PC-3 (cell line): ENCODE measurements around the gene SPEN. TPM values are rescaled to one million over a fixed set of nuclear protein-coding genes. Genes with fewer than 3 reads are reported as not detected.
A peak's percentile ranks its signal among the peaks of the same experiment; 100 is the strongest.

ENCODE experiments used
- ATAC-seq: fragments of 200-7000 bp; cut with Tn5 transposase; 2 replicates; pipeline ENCODE4 v1.9.1; 2020; ENCODE audit warnings: mild to moderate bottlenecking, moderate library complexity
- BruUV-seq: library from RNA; stranded (reverse); fragments of 400-500 nt; replicated peaks from 2 replicates; lab custom pipeline; 2021; lab: Mats Ljungman, UMichigan
- CTCF ChIA-PET: fragments of 300-600 bp; sonication (Branson Sonifier 250); formaldehyde crosslinking; loops from one replicate; lab custom pipeline; 2022; ENCODE audit warnings: antibody characterized with exemption; lab: Charles Lee
- POLR2A ChIA-PET: fragments of 300-600 bp; sonication (Branson Sonifier 250); formaldehyde crosslinking; loops from one replicate; lab custom pipeline; 2022; ENCODE audit warnings: antibody characterized with exemption; ENCODE audit not compliant: unreplicated experiment; lab: Charles Lee
- DNase-seq: peaks from one replicate; pipeline ENCODE4 v3.0.0-alpha.2; 2015
- H2AFZ ChIP-seq: fragments of 300-600 bp; sonication (generic); 2 replicates; pipeline ENCODE4 v1.6.0; 2016; ENCODE audit warnings: antibody characterized with exemption, low read length
- H3F3A ChIP-seq: fragments of 300-600 bp; sonication (generic); one replicate; pipeline ENCODE4 v1.6.0; 2017; ENCODE audit warnings: antibody characterized with exemption, low read length, control low read depth, mild to moderate bottlenecking; ENCODE audit not compliant: unreplicated experiment
- H3K27ac ChIP-seq: fragments of 300-600 bp; sonication (generic); 2 replicates; pipeline ENCODE4 v1.5.1; 2016; ENCODE audit warnings: mild to moderate bottlenecking, low read length
- H3K27me3 ChIP-seq: fragments of 300-600 bp; sonication (generic); 2 replicates; pipeline ENCODE4 v1.6.1; 2016; ENCODE audit warnings: low read length, mixed read lengths
- H3K36me3 ChIP-seq: fragments of 300-600 bp; sonication (generic); 2 replicates; pipeline ENCODE4 v1.6.1; 2016; ENCODE audit warnings: low read depth, mixed run types, low read length, mixed read lengths
- H3K4me1 ChIP-seq: fragments of 300-600 bp; sonication (generic); 2 replicates; pipeline ENCODE4 v1.5.1; 2016; ENCODE audit warnings: low read length; ENCODE audit not compliant: insufficient read depth
- H3K4me2 ChIP-seq: fragments of 300-600 bp; sonication (generic); 2 replicates; pipeline ENCODE4 v1.6.0; 2016; ENCODE audit warnings: low read length
- H3K4me3 ChIP-seq: fragments of 300-600 bp; sonication (generic); 2 replicates; pipeline ENCODE4 v1.5.1; 2016; ENCODE audit warnings: mild to moderate bottlenecking, low read length, mixed read lengths
- H3K79me2 ChIP-seq: fragments of 300-600 bp; sonication (generic); 2 replicates; pipeline ENCODE4 v1.6.1; 2017; ENCODE audit warnings: low read length, mixed read lengths
- H3K9ac ChIP-seq: fragments of 300-600 bp; sonication (generic); 2 replicates; pipeline ENCODE4 v1.6.0; 2016; ENCODE audit warnings: mild to moderate bottlenecking, low read length
- H3K9me2 ChIP-seq: fragments of 300-600 bp; sonication (generic); replicated peaks from 2 replicates; pipeline ENCODE4 v1.6.1; 2016; ENCODE audit warnings: mixed run types, low read length, mixed read lengths
- H3K9me3 ChIP-seq: fragments of 300-600 bp; sonication (generic); 2 replicates; pipeline ENCODE4 v1.6.1; 2016; ENCODE audit warnings: low read length, mixed read lengths
- H4K20me1 ChIP-seq: fragments of 300-600 bp; sonication (generic); 2 replicates; pipeline ENCODE4 v1.6.1; 2016; ENCODE audit warnings: low read length, mixed read lengths
- CTCF ChIP-seq: fragments of 300-600 bp; sonication (generic); conservative IDR thresholded peaks from 2 replicates; pipeline ENCODE4 v1.5.1; 2017; ENCODE audit warnings: antibody characterized with exemption, low read depth, mild to moderate bottlenecking, low read length
- EZH2 ChIP-seq: fragments of 300-600 bp; sonication (generic); IDR thresholded peaks from one replicate; pipeline ENCODE4 v1.6.1; 2017; ENCODE audit warnings: antibody characterized with exemption, mild to moderate bottlenecking, low read length; ENCODE audit not compliant: unreplicated experiment
- EZH2phosphoT487 ChIP-seq: fragments of 300-600 bp; sonication (generic); IDR thresholded peaks from 2 replicates; pipeline ENCODE4 v1.6.1; 2018; ENCODE audit warnings: mild to moderate bottlenecking, antibody characterized with exemption, low read length, borderline replicate concordance
- intact Hi-C: fragments of 100-400 bp; cut with micrococcal nuclease; formaldehyde crosslinking; loops from 2 replicates; pipeline ENCODE4 v1.9.0; 2023
- total RNA-seq: library from RNA; depleted of rRNA; stranded (reverse); fragments of >200 nt; gene quantifications from 2 replicates; pipeline ENCODE4 v1.2.3, GENCODE V29; 2014

SPEN gene
- total RNA-seq, 1 experiment from 2014 or later = 26.7 TPM

GRCh38 chr1:15836772-15837669 is 10.5 kb upstream of the SPEN start:
- DNase-seq (no peak), ATAC-seq (no peak)
- ChIA-PET CTCF (no interaction called here), POLR2A (interaction anchor here (0.7 kb wide), 1 partner anchor 41 kb away, joined by 5 read pairs; no protein-coding TSS in a partner anchor)
- intact Hi-C loops = no loop called here
- Histone ChIP-seq H3K79me2 (peaks cover 18% of the 10 kb centered on the region), H3K9ac (no peak overlapping the region), H3K27ac (no peak overlapping the region), H3K9me3 (no peaks in the 10 kb centered on the region), H3F3A (no peaks in the 10 kb centered on the region), H4K20me1 (no peaks in the 10 kb centered on the region), H3K27me3 (no peaks in the 10 kb centered on the region), H3K9me2 (no peaks in the 10 kb centered on the region), H3K4me3 (no peak overlapping the region), H3K4me1 (peaks cover 19% of the 10 kb centered on the region), H2AFZ (no peak overlapping the region), H3K4me2 (peak overlapping the region; percentile 100), H3K36me3 (no peaks in the 10 kb centered on the region)
- no TSS peak for BruUV-seq
- TF ChIP-seq CTCF = no peak
- no peak for TF ChIP-seq EZH2phosphoT487
- TF ChIP-seq EZH2 = no peak

- no peak for ATAC-seq
- Histone ChIP-seq H3K27ac (no peak overlapping the region), H3K36me3 (no peaks in the 10 kb centered on the region), H4K20me1 (no peaks in the 10 kb centered on the region), H3K4me2 (no peak overlapping the region), H3K27me3 (no peaks in the 10 kb centered on the region), H3K4me1 (peaks cover 10% of the 10 kb centered on the region), H3K9me3 (no peaks in the 10 kb centered on the region), H3K9ac (no peak overlapping the region), H3K9me2 (no peaks in the 10 kb centered on the region), H3K4me3 (no peak overlapping the region), H3F3A (no peaks in the 10 kb centered on the region), H3K79me2 (peaks cover 10% of the 10 kb centered on the region), H2AFZ (no peak overlapping the region)
- no peak for DNase-seq
- ChIA-PET CTCF (no interaction called here), POLR2A (no interaction called here)
- TF ChIP-seq EZH2phosphoT487 = no peak
- TF ChIP-seq CTCF = no peak
- no peak for TF ChIP-seq EZH2
- intact Hi-C loops = no loop called here
- no TSS peak for BruUV-seq
These were observed 9.6 kb upstream of the SPEN start for GRCh38 chr1:15837931-15838330.

GRCh38 chr1:15838721-15839120 is 8.8 kb upstream of the SPEN start:
- Histone ChIP-seq H3K9ac (no peak overlapping the region), H3K27me3 (no peaks in the 10 kb centered on the region), H3K79me2 (peaks cover 4% of the 10 kb centered on the region), H3K27ac (no peak overlapping the region), H3K4me3 (no peak overlapping the region), H2AFZ (no peak overlapping the region), H3K36me3 (no peaks in the 10 kb centered on the region), H3K9me2 (no peaks in the 10 kb centered on the region), H3K4me1 (peaks cover 9% of the 10 kb centered on the region; the same call in 1 of the 2 replicates), H3K9me3 (no peaks in the 10 kb centered on the region), H3K4me2 (no peak overlapping the region), H4K20me1 (no peaks in the 10 kb centered on the region), H3F3A (no peaks in the 10 kb centered on the region)
- ATAC-seq (no peak), DNase-seq (no peak)
- TF ChIP-seq EZH2 = no peak
- no peak for TF ChIP-seq CTCF
- no peak for TF ChIP-seq EZH2phosphoT487
- no TSS peak for BruUV-seq
- ChIA-PET POLR2A (no interaction called here), CTCF (no interaction called here)
- intact Hi-C loops = no loop called here
